T-helper 1 cell treated with Interleukin-12 subunit alpha and Interleukin-12 subunit beta and Interleukin-4 antibody, amounts not matched to agents 30 ng/mL and 1 ng/mL, for 36 hours (primary cell): ENCODE data around the gene FOXK1. TPM values are rescaled to one million over a fixed set of nuclear protein-coding genes. Genes with fewer than 3 reads are reported as not detected.

Source experiments
- intact Hi-C: fragments of 100-400 bp; cut with micrococcal nuclease; formaldehyde crosslinking; loops from one replicate; pipeline ENCODE4 v1.15.1; 2024
- total RNA-seq: library from RNA; stranded (reverse); gene quantifications from 2 replicates; pipeline ENCODE4 v1.2.3, GENCODE V29; 2022

Gene FOXK1
- total RNA-seq, 1 donor from 2014 or later, result 39.5 TPM

- intact Hi-C loops, result no loop called here
Observed at GRCh38 chr7:4720225-4720624, 38.1 kb downstream of the FOXK1 start.

DNA sequence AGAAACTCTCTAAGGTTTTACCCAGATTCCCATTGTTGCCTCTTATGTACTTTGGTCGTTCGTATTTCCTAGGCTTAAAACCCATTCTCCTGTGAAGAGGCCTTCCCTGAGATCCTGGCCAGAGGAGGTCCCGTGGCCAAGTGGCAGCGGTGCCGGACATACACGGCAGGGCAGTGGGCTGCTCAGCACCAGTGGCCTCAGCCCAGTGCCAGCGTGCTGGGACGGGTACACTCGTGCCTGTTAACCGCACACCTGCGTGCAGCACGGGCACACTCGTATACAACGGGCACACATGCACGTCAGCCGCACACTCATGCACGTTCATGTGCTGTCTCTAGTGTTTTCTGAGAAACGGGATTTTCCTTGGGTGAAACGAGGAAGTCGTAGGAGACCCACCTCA is 40.2 kb downstream of the FOXK1 start:
- intact Hi-C loops, result no loop called here

DNA sequence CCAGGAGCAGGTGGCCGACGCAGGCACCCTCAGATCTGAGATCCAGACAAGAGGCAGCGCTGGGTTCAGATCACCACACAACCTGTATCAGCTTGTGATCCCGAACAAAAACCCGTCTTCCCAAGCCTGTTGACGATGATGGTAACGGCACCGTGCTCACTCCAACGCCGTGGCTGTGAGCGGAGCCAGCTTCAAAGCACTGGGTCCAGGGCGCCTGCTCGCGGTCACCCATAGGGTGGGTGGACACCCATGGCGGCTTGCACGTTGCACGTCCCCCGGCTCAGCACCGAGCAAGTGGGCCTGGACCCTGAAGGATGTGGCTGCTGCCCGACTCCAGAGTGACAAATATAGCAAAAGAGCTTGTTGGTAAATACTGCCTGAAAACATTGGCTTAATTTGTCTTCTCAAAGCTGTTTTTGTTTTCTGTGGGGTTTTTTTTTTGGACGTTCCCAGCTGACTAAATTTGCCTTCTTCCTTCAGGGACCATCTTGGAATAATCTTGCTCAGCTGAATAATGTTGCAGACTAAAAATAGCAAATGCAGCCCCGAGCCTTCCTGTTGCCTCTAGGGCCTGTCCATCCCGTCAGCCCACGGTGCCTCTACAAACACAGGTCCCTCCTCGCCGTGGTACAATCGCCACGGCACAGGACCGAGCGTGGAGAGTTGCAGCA is 41.0 kb downstream of the FOXK1 start:
- intact Hi-C loops, result no loop called here

GRCh38 chr7:4724648-4725013 is 42.5 kb downstream of the FOXK1 start:
- intact Hi-C loops, result loop anchor here (1.0 to 2.0 kb wide), 7 partner anchors 10 to 83 kb away; no protein-coding TSS in a partner anchor

GRCh38 chr7:4725014-4725849 is 43.1 kb downstream of the FOXK1 start:
- intact Hi-C loops, result loop anchor here (1.0 to 2.0 kb wide), 7 partner anchors 9 to 84 kb away; no protein-coding TSS in a partner anchor

DNA sequence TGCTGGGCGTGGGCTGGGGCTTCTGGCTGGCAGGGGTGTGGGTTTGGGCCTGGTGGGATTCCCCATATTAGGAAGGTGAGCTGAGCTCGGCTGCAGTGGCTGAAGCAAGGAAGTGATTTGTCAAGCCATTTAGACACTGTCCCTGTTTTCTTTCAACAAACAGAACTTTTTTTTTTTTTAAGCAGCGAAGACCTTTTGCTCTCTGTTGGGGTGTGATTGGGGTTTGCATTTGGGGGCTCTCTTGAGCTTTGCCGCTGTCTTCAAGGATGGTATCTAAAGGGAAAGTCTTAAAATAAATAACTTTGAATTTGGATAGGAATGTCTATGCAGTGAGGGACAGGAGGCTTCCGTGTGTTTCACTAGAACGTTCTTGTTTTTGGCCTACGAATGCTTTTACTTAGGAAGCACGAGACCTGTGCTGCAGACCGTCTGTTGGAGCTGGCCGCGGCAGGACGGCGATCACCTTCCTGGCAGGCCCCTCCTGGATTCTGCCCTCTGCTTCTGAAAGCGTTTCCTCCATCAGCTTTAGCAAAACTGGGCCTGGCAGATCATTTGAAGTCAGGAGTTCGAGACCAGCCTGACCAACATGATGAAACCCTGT is 43.9 kb downstream of the FOXK1 start:
- intact Hi-C loops, result loop anchor here (1.0 to 2.0 kb wide), 7 partner anchors 8 to 85 kb away; no protein-coding TSS in a partner anchor

DNA sequence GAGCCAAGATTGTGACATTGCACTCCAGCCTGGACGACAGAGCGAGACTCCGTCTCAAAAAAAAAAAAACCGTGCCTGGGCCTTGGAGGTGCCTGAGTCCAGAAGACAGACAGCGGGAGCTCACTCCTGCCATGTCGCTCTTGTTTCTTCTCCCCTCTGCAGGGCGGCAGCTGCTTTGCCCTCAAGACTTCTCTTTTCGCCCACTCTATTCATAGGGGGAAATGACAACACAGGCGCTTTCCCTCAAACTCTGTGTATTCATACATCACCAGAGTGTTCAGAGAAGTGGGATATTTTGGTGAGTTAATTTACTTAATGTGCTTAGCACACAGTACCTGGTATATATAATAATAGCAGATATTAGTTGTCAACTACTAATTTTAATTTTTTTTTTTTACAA is 44.5 kb downstream of the FOXK1 start:
- intact Hi-C loops, result no loop called here

DNA sequence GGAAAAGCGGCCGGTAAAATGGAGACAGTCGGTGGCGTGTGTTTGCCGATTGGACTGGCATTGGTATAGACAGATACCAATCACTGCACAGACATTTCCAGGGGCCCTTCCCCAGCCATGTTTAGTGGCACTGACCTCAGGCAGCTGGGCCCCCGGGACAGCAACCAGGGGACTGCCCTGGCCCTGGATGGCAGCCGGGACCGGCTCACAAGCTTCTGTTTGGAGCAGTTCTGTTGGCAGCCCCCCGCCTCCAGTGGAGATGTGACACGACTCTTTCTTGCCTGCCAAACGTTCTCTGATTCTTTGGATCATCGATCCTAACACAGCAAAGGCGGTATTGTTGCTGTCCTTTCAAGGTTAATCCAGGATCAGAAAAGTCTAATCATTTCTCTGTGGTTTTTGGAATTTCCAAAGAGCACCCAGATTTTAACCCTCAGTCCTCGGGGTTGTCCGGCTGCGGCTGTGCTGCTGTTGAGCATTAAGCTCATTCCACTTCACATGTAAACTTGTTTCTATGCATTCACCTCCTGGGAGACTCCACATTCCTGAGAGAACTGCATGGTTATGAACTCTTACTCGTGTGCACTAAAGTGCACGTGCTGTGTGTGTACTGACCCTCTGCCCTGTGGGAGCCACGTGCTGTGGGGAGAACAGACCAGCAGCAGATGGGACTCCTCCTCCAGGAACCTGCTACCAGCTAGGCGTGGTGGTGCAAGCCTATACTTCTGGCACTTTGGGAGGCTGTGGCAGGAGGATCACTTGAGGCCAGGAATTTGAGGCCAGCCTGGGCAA is 46.0 kb downstream of the FOXK1 start:
- intact Hi-C loops, result no loop called here

DNA sequence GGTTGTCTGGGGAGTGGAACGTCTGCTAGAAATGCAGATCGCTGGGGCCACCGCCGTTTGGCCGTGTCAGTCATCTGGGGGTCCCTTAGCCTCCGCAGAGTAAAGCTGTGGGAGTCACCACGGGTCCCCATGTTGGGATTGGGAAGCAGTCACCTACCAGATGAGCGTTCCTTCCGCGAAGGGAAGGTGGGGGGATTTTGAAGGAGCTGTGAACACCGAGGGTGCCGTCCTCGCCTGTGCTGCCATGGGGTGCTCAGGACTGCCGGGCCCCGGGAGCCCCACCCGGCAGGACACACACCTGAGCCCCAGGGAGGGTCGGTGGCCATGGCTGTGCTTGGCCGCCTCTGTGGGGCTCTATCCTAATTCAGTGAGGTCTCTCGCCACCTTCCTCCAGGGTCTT is 47.2 kb downstream of the FOXK1 start:
- intact Hi-C loops, result no loop called here

DNA sequence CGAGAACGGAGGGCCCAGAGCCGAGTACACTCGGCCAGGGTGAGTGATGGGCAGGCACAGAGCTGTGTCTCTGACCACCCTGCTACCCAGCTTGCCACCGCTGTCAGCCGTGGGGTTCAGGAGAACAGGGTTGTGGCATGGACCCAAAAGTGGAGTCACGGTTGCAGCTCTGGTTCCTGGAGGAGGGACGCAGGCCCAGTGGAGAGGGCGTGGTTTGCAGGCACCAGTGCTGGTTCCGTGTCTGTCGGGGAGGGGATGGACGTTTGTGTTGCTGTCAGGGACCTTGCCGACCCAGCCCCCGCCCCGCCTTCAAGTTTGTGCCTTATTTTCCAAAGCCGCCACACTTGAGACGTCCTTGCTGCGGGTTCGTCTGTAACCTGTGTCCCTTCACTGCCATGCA is 48.2 kb downstream of the FOXK1 start:
- intact Hi-C loops, result no loop called here

GRCh38 chr7:4730971-4731370 is 48.9 kb downstream of the FOXK1 start:
- intact Hi-C loops, result no loop called here

DNA sequence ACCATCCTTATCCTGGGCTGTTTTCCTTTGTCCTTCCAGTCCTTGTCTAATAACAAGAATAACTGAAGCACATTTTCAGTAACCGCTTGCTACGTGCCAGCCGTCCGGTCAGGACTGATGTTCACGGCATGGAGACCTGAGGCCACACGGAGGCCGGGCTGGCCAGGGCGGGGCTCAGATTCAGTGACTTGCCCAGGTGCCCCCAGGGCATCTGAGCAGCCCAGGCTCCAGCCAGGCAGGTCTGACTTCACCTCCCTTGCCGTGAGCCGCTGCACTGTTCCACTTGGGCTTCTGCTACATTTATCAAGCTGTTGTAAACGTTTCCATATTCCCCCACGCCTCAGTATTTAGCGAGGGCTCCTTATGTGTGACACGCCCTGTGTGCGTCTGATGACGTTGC is 49.7 kb downstream of the FOXK1 start:
- intact Hi-C loops, result no loop called here

DNA sequence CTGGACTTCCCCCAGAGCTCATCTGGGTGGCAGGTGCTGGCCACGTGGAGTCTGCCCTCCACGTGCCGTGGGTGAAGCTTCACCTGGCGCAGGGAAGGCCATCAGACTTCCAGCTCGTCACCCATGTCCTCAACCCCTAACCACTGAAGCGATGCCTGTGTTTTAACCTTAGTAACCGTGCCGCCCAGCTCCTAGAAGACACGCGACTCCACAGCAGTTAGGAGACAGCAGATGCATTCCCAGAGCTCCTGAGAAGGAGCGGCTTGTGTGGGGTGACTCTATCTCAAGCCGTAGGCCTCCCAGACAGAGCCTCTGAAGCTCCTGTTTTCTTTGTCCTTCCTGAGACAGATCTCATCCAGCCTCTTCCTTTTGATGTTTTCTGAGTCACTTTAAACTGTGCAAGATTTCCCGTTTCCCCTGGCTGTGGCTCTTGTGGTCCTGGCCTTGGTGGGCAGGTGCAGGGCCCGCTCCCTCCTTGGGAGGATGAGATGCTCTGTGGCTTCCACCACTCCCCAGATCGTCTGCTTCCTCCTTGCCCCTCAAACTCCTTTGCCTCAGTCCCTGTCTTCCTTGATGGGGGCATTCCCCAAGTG is 51.9 kb downstream of the FOXK1 start:
- intact Hi-C loops, result loop anchor here (1.0 kb wide), 1 partner anchor 9 kb away; no protein-coding TSS in a partner anchor

GRCh38 chr7:4734587-4735345 is 52.7 kb downstream of the FOXK1 start:
- intact Hi-C loops, result loop anchor here (1.0 kb wide), 1 partner anchor 9 kb away; no protein-coding TSS in a partner anchor

GRCh38 chr7:4737300-4737699 is 55.2 kb downstream of the FOXK1 start:
- intact Hi-C loops, result no loop called here

DNA sequence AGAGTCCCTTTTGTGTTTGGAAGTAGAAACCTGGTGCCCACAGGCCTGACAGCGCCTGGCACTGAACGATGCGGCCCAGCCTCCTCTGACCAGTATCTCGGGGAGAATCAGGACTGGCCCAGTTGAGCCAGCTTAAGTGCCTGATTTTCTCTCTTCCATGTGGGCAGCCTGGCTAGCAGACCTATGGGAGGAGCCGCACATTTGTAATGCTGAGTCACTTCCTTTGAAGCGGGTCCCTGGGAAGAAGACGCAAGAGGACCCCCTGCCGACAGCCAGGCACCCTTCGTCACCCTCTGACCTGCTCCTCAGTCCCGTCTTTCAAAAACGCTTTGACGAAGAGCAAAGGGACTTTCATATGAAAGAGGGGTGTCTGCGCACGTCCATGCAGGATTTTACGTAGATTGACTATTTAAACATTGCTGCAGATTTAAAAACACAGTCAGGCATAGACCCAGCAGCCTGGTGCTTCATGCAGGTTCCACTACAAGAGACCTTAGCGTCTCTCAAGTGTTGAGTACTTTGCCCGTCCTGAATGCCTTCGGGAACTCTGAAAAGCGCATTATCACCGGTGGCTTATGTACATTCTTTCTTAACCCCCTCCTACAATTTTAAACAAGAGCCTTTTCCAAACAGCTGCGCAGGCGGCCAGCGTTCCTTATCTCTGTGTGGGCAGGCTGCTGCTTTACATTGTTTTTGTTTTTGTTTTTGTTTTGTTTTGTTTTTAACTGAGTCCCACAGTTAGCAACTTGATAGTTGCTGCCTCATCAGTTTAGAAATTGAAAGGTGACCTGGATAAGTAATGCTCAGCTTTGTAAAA is 56.8 kb downstream of the FOXK1 start:
- intact Hi-C loops, result loop anchor here (1.0 kb wide), 1 partner anchor 14 kb away; no protein-coding TSS in a partner anchor

GRCh38 chr7:4739528-4739992 is 57.5 kb downstream of the FOXK1 start:
- intact Hi-C loops, result loop anchor here (1.0 kb wide), 1 partner anchor 14 kb away; no protein-coding TSS in a partner anchor

DNA sequence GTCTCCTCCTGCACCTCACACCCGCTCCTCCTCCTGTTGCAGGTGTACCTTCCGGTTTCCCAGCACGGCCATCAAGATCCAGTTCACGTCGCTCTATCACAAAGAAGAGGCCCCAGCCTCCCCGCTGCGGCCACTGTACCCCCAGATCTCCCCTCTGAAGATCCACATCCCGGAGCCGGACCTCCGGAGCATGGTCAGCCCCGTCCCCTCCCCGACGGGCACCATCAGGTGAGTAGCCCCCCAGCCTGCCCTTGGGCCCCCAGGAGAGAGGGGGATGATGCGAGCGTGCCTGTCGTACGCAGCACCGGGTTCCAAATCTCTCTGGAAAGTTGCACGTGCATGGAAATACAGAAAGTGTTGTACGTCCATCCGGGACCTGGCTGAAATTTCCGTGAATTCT is 58.7 kb downstream of the FOXK1 start:
- intact Hi-C loops, result no loop called here

DNA sequence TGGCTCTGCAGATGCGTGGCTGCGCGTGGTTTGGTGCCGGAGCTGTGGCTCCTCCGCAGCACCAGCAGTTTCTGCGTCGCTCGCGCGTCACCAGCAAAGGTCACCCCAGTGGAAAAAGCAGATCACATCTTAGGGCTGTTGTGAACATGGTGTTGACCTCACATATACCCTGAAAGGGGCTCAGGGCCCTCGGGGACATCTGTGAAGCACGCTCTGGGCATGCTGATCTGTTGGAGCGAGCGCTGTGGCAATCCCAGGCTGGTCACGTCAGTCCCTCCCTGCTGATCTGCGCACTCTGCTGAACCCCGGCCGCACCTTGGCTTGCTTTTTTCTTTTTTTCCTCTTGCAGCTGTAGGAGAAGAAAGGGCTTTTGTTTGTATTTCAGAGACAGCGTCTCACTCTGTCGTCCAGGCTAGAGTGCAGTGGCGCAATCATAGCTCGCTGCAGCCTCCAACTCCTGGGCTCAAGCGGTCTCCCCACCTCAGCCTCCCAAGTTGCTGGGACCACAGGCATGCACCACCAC is 60.0 kb downstream of the FOXK1 start:
- intact Hi-C loops, result no loop called here
